GM21717 (cell line): ENCODE data around the gene TIPIN.
"Not testable (repeated sequence)": the region's sequence is repeated elsewhere in the genome, so short reads cannot be mapped to it uniquely, and the experiment has no call there.

Experiments used
- ATAC-seq: cut with Tn5 transposase; IDR thresholded peaks from one replicate; pipeline ENCODE4 v1.9.1; 2021; ENCODE audit warnings: mild to moderate bottlenecking, moderate library complexity; ENCODE audit not compliant: unreplicated experiment

TIPIN gene, protein sequence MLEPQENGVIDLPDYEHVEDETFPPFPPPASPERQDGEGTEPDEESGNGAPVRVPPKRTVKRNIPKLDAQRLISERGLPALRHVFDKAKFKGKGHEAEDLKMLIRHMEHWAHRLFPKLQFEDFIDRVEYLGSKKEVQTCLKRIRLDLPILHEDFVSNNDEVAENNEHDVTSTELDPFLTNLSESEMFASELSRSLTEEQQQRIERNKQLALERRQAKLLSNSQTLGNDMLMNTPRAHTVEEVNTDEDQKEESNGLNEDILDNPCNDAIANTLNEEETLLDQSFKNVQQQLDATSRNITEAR

DNA sequence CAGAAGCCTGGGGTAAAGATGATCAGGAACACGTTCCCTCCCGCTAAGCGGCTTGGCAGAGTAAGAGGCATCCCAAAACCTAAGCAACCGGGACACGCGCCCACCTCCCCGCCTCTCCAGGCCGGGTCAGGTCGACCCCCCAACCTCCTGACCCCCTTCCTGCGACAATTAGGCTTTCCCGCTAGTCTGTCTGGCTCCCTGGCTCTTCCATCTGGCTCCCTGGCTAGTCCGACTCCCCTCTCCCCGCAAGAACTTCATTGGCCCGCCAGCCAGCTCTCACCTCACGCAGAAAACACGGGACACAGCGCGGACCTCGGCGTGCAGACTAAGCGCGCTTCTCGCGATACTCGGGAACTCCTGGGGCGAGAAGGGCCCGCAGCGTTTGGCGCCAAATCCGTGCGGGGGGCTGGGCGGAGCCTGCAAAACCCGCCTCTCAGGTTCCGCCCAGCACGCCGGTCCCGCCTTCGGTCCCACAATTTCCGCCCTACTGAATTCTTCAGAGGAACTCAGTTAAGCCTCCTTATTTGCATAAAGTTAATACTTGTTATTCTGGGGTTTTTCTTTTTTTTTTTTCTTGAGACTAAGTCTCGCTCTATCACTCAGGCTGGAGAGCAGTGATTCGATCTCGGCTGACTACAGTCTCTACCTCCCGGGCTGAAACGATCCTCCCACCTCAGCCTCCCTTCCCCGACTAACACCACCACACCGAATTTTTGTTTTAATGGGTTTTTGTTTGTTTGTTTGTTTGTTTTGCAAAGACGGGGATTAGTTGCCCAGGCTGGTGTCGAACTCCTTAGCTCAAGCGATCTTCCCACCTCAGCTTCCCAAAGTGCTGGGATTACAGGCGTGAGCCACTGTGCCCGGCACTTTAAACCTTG, at the start of gene TIPIN:
TSS of gene TIPIN (minus strand) at position 327 of the 878 bp plus-strand sequence. CDS start 3,738 bp downstream, outside the sequence.
- ATAC-seq, result peak; percentile 83

DNA sequence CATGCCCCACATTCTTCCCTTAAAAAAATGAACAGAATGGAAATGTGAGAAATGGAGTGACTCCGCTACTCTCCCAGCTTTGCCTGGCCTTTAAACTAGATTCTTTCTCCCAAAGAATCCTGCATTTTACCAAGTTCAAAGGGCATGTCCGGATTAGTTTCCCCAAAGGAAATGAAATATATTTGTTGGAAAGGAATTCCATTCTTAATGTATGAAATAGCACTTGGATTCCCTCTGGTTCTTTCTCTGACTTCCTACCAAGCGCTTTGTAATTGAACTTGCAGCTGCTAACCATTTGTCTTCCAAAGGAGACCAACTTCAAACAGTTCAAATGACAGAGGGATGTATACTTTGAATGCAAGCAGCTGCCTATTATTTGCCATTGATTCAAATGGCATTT, 49.1 kb upstream of the TIPIN start:
- ATAC-seq, result no peak

DNA sequence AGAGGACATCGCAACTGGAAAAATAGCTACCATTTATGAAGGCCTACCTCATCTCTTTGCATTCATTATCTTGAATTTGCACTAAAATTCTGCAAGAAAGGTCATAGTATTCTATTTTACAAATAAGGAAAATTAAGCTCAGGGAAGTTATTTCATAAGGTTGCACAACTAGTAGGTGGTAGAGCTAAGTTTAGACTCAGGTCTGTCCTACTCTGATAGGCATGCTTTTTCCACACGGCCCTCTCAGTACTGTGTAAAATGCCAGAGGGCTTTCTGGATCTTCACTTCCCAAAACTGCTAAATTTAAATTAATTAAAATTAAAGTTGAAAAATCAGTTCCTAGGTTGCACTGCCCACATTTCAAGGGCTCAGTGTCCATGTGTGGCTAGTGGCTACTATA, 48.5 kb upstream of the TIPIN start:
- ATAC-seq, result no peak

DNA sequence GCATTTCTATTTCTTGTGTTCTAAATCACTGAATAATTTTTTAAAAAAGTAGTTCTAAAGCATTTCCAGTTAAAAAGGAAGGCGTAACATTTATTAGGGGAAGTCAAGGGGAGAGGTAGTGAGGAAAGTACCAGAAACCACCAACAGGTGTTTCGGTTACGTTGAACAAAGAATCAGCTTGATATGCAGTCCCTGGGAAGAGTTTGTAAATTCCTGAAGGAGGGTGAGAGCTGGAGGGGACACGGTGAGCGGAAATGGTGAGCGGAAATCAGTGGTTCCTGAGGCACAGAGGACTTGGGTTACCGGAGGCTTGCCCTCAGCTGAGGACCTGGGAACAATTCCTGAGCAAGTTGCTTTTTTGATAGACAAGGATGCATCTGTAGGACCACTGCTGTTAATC, 48.0 kb upstream of the TIPIN start:
- ATAC-seq, result no peak

DNA sequence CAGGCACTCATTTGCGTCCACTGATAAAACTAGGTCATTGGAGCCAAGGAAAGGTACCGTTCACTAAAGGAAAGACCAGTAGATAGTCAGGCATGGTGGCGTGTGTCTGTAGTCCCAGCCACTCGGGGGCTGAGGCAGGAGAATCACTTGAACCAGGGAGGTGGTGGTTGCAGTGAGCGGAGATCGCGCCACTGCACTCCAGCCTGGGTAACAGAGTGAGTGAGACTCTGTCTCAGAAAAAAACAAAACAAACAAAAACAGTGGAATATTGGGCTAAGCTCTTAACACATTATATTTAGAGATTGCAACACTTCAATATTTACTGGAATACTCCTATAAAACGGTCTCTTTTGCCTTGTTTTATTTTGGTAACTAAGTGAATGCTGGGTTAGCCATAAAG, 47.6 kb upstream of the TIPIN start:
- no peak for ATAC-seq

DNA sequence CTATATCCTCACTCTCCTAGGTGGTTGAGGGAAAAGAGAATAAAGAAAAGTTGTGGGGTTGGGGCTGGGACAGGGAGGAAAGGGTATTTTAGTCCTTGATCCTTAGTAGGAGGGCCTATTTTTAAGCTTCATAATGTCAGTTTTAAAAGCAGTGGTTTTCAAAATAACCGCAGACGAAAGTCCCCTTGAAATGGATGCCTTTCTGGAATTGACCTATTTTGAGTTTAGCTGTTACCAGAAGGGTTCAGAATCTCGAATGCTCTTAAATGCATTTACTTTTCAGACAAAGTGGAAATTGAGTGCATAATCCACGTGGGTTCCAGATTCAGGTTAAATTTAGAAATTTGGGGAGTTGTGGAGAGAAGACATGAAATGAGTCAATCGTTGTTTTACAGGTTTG, 46.8 kb upstream of the TIPIN start:
- no peak for ATAC-seq

DNA sequence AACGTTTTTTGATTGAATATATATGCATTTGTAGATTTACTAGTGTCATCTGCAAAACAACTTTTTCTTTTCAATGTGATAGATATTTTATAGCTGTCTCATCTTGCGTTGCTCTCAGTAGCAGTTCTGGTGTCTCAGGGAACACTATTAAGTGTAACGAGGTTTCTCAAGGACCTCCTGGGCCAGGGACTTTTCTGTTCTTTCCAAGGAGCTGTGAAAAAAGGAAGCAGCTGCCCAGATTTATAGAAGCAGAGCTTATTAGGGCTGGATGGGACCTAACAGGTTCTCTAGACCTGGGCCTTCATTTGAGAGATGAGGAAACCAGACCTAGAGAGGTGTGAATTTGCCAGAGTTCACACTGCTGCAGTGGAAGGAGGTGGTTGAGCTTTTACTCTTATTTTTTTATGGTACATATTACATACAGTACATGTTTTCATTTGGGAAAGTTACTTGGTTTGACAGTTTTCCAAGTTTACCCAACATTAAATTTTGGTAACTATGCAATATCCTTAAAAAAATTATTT, 46.3 kb upstream of the TIPIN start:
- ATAC-seq, result no peak

DNA sequence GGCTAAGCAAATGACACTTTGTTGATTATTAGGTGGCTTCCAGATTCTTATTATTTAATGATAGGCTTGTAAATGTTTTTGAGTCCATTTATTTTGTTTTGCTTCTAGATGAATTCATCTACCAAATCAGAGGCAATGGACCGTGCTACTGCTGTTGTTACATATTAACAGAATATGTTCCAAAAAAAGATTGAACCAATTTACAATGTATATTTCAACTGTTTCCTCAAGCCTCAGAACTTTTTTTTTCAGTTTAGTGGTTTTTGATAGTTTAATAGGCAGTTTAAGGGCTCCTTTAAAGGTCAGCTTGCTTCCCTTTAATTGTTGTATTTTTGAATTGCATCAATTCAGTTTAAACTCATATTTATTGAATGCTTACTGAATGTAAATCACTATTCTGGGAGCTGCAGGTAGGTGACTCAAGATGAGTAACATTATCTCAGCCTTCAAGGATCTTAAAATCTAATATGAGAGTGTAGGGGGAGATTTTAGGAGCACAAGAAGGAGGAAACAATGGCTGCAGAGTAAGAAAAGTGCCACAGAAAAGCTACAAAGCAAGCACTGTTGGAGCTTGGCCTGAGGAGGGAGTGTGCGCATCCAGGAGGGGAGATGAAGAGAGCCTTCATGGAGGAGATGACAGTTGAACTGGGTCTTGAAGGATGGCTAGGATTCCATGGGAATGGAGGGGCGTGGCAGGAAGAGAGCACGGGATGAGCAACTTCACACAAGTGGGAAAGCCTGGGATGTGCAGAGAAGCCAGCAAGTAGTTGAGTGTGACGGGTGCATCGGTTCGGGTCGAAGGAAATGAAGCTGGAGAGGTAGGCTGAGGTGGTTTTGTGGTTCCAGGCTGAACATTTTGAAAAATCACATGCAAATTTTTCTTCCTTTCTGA, 44.9 kb upstream of the TIPIN start:
- no peak for ATAC-seq

DNA sequence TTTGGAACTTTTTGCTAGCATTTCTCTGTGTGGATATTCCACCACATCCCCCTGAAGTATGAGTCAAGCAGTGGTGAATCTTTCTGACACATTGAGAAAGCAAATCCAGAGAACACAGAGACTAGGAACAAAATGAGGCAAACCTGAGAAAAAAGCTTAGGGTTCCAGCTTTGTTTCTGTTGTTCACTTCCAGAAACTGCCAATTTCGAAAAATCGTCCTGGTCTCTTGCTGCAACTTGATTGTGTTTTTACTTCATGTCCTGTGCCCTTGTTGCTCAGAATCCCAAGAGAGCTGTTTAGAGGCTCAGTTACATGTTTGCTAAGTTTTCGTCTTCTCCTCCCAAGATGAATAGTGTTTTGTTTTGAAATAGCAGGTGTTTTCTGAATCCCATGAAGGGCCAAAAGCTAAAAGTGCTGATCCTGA, 43.9 kb upstream of the TIPIN start:
- no peak for ATAC-seq

DNA sequence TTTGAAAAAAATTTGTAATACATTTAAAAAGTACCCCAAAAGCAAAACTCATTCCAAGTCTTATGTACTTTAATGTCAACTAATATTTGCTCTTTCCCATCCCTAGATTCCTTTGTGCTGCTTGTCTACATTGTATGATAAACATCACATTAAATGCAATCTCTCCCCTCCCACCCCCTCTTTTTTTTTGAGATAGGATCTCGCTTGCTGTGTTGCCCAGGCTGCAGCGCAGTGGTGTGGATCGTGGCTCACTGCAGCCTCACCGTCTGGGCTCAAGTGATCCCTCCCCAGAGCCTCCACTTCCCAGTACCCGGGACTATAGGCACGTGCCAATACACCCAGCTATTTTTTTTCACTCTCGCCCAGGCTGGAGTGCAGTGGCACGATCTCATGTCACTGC, 42.8 kb upstream of the TIPIN start:
- ATAC-seq, result no peak

DNA sequence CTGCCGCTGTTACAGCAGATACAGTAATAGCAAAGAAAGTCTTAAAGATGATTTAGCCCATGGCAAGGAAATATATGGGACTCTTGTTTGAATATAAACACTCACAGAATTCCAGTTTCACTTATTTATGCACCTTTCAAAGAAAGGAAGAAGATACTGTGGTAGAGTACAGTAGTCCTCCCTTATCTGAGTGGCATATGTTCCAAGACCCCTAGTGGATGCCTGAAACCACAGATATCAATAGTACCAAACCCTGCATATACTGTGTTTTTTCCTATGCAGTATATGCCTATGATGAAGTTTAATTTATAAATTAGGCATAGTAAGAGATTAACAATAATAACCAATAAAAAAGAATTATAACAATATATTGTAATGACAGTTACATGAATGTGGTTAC, 38.4 kb upstream of the TIPIN start:
- no peak for ATAC-seq

DNA sequence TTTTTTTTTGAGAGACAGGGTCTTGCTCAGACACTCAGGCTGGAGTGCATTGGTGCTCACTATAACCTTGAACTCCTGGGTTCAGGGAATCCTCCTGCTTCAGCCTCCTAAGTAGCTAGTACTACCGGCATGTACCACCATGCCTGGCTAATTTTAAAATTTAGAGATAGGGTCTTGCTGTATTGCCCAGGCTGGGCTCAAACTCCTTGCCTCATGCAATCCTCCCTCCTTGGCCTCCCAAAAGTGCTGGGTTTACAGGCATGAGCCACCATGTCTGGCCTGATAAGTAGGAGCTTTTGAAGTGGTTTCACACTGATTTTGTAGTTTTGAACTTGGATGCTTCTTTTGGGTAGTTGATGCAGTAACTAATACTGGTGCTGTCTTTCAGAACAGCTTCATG, 38.0 kb upstream of the TIPIN start:
- no peak for ATAC-seq

DNA sequence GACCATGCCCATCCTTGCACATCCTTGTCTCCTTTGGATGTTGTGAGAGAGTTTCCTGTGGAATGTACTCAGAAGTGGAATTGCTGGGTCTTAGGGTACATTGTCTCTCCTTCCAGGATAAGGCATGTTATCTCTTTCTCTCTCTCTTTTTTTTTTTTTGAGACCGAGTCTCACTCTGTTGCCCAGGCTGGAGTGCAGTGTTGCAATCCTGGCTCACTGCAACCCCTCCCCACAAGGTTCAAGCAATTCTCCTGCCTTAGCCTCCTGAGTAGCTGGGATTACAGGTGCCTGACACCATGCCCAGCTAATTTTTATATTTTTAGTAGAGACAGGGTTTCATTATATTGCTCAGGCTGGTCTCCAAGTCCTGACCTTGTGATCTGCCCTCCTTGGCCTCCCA, 36.6 kb upstream of the TIPIN start:
- ATAC-seq, result not testable (repeated sequence)

DNA sequence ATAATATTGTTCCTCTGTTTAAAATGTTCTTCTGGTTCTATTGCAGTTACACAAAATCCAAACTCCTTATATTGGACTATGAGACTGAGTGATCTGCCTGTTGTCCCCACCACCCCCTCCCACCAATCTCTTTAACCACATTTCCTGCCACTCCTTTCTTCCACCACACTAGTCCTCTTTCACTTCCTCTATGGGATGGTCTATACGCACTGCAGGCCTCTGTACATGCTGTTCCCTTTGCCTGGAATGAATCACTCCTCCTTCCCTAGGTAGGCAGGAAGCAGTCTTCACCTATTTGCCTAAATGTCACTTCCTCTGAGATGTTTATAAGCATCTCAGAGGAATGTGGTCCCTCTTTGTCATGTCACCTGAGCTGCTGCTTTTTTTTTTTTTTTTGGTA, 34.2 kb upstream of the TIPIN start:
- ATAC-seq, result no peak

DNA sequence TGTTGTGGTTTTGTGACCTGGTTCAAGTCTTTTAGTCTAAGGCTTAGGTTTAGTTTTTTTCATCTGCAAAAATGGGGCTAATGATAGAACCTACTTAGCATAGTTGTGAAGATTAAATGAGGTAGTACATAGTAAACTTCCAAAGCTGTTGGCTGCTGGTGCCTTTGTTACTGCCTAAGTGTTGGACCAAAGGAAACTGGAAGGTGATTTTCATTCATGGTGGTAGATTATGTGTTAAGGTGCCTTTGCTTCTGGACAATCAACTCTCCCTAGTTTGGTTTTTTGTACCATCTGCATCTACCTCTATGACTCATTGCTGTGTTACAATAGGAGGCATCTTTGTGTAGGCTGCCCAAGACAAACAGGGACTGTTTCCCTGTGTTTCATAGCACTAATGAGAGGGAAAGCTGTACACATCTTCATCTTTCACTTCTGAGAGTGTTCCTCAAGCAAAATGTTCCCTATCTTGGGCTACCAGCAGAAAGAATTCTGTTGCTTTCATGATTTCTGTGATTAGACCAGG, 33.4 kb upstream of the TIPIN start:
- ATAC-seq, result no peak

DNA sequence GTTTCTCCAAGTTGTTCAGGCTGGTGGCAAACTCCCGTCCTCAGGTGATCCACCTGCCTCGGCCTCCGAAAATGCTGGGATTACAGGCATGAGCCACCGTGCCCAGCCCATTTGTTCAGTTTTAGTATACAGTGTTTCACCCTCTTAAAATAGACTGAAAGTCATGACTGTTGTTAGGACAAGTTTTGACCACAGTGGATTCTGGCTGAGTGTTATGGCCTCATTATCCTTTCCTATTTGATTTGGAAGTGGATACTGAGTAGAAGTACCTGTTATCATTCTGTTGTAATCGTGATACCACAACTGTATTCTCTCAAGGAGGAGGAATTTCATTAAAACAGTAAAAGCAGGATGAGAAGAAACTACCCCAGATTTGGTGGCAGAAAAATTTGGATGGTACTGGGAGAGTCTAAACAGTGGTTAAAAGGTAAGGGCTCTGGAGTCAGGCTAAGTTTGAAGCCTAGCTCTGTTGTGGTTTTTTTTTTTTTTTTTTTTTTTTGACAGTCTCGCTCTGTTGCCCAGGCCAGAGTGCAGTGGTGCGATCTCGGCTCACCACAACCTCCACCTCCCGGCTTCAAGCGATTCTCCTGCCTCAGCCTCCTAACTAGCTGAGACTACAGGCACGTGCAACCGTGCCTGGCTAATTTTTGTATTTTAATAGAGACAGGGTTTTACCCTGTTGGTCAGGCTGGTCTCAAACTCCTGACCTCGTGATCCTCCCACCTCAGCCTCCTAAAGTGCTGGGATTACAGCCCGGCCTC, 32.8 kb upstream of the TIPIN start:
- ATAC-seq, result no peak

DNA sequence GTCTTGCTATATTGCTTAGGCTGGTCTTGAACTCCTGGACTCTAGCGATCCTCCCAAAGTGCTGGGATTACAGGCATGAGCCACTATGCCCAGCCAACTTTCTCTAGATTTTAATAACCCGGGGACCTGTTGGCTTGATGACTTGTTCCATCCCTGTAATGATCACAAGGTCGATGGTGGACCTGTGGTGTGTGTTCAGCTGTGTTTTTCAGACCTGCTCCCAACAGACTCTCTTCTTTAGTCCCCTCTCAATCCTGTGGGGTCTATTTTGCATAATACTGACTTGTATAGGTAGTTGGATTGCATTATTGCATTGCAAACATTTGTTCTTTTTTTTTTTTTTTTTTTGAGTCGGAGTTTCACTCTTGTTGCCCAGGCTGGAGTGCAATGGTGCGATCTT, 32.1 kb upstream of the TIPIN start:
- ATAC-seq, result no peak

DNA sequence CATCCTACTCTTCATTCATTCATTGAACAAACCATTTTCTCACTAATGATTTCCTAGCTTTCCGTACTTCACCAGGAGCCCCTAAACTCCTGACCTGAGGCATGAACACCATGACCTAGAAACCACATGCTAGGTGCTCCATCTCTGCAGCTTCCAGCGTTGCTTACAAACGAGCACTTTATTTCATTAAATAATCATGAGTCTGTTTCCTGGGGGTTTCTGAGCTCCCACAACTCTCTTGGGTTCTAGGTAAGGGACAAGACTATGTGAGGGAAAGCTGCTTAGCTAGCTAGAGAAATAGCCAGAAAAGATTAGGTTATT, 31.5 kb upstream of the TIPIN start:
- ATAC-seq, result no peak

DNA sequence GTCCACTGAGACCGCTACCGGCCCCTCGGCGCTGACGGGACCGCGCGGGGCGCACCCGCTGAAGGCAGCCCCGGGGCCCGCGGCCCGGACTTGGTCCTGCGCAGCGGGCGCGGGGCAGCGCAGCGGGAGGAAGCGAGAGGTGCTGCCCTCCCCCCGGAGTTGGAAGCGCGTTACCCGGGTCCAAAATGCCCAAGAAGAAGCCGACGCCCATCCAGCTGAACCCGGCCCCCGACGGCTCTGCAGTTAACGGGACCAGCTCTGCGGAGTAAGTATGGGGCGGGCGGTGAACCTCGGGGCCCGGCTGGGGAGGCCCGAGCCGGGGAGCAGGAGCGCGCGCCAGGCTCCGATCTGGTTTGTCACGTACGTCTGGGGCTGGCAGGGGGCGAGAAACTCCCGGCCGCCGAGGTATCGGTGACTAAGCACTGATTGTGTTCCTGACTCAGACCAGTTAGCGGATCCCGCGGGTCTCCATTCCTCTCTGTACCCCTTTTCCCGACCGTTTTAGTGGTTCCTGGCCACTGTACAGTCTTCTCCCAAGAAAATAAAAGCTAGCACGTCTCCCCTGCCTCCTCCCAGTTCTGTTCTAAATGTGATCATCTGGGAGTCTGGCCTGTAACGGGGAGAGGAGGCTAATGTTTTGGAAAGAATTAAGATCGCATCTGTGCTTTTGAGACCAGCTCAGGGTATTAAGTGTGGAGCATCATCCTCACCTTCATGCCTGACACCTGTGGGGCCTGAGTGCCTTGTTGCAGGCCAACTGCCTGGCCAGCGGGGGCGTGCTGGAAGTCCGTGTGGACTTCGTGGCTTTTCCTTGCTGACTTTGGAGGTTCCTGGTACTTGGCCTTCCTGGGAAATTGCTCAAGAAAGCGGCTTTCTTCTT, 30.9 kb upstream of the TIPIN start:
- ATAC-seq, result peak; percentile 19
